Suppressor macrophage treated with lipopolysaccharide for 4 hours (primary cell): ENCODE measurements around the gene OMG.

Experiments
- DNase-seq: peaks from one replicate; pipeline ENCODE4 v3.0.0-alpha.2; 2020

OMG gene

DNA sequence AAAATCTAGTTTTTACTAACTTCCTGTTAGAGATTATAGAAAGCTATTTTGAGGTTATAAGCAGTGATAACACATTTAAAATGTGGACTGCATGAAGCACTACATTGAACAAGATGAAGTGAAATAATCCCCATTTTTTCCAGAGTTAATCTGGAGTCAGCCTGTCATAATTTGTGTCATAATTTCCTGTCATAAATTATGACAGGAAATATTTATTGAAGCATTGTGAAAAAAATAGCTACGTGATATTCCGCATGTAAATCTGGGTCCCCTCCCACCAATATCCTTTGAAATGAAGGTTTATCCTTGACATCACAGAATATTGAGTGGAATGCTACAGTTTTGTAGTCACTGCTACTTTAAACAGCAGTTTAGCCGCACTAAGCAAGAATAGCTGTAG, 40.1 kb downstream of the OMG start:
- no peak for DNase-seq

DNA sequence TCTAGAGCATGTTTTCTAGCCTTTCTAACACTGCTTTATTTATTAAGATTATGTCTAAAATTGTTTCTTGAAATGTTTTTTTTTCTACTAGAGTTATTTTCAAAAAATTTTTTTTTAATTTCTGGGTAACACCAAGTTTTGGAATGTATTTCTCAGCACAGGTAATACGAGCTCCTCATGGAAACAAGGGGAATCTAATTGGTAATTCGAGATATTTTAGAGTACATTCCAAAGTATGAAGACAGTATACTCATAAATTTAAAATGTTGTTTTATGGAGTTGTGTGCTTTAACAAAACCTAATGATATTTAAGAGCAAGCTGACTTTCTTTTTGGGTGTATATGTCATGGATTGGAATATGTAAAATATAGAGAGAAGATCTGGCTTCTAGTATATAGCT, 42.4 kb downstream of the OMG start:
- DNase-seq: no peak

DNA sequence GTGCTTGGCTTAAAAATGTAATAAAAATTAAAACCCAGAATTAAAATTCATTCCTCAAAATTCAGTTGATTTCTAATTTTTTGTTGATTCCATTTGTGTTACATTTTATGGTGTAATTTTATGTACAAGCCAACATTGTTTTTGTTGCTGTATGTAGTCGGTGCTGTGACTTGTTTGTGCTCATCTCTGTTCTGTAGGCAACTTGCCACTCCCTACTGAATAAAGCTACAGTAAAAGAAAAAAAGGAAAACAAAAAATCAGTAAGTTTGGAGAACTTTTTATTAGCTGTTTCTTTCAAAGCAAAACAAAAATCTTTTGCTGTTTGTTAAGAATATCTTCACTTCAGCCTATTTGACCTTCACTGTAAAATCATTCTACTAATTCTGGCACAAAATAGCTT, 44.3 kb downstream of the OMG start:
- no peak for DNase-seq

DNA sequence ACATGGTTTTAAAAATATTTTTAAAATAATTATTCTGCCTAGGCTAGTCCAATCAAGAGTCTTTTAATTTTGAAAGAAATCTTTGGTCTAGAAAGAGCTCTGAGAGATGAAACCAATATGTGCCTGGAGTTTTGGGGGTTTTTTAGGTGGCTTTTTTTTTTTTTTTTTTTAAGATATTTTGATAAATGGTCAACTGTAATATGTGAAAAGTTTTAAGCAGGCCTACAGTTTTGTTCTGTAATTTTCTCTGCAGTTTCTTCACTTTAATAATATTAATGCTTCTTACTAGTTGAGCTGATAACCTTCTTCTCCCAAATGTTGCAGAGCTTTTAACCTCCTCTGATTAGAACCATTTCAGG, 45.1 kb downstream of the OMG start:
- no peak for DNase-seq

DNA sequence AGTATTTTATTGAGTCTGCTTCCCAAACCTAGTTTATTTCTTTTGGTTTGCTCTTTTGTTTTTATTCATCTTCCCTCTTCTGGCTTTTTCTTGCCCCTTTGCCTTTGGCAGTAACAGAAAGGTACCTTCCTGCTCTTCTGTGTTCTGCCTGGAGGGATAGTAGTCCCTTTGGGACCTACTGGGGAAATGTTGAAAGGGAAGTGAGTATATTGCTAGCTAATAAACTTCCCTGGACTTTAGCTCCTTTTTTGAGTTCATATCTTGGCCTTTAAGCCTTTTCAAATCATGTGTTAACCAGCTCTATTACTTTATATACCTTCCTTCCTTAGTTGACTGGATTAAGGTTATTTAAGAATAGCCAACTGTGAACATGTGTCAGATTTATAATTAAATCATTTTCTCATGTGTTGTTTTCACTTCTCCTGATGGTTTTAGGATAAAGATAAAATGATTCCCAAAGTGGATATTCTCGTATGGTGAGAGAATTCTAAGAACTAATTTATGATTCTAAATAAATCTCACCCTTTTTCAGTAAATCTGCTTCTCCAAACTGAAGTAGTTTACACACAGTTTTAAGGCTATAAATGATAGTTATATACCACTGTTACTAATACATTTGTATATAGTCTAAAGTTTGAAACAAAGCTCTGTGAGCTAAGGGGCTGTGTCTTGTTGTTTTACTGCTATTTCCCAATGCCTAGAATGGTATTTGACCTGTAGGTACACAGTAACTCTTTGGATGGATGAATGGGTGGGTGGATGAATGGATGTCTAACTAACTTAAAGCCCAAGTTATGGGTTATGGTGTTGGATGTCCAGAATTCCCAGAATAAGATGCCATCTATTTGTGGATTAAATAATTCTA, 45.7 kb downstream of the OMG start:
- DNase-seq: no peak

DNA sequence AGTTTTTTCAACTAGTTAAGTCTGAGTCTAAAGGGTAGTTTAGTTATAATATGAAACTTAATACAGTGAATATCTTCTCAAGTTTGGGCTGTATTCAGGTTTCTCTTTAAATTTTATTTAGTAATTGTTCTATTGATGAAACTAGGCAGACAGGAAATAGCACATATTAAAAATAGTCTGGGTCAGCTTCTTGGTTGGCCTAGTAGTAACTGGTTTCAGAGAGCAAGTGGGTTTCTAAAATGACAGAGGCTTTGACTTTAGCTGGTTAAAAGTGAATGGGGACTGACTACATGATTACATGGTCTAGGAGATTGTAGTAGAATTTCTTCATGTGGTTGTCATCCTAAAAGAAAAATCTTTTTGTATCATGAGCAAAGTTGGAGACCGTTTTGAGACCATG, 46.8 kb downstream of the OMG start:
- no peak for DNase-seq

DNA sequence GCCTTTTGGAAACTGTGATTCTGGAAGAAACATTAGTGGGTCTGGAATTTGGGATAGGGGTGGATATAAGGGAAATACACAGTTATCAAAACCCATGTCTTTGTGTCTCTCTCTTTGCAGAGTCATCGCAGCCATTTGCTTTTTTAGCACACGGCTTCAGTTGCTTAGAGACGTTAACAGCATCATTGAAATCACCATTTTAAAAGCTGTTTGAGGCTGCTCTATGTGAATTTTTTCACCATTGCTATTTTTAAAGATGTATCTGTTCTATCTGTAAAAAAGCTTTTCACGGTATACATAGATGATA, 47.3 kb downstream of the OMG start:
- no peak for DNase-seq

DNA sequence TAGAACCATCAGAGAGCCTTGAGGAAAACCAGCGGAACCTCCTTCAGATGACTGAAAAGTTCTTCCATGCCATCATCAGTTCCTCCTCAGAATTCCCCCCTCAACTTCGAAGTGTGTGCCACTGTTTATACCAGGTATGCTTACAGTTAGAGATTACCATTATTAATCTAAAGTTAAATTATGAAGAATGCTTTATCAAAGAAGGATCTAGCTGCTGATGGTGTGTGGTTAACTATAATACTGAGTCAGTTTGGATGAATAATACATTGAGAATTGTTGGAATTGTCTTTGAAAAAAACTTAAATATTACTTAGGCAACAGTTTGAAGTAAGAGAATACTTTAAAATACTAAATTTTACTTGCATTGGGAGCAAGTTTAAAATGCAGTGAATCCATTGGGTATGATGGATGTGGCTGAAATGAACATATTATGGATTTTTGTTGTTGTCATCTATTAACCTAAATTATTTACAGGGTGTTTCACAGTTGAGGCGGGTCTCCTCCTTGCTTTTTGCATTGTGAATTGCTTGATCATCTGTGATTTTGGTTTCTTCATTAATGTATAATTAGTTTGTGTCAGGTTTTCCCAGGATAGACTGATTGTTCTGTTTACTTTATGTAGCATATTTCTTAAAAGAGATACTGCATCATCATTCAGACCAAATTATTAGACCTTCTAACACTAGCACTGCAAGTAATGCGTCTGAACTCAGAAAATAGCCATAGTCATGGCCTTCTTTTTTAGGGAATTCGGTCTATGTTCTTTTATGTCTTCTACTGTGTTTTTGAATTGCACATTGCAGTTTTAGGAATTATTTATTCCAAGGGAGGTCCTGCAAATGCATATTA, 47.8 kb downstream of the OMG start:
- DNase-seq: no peak
